SU-DHL-6 (cell line): ENCODE results near the gene TCP11.

Experiments
- H2AFZ ChIP-seq: fragments of 200-600 bp; sonication (generic); 2 replicates; pipeline ENCODE4 v1.6.1; 2014; ENCODE audit warnings: low read depth, mild to moderate bottlenecking, moderate library complexity, mixed read lengths, antibody characterized with exemption, low read length; ENCODE audit not compliant: severe bottlenecking
- H3F3A ChIP-seq: fragments of 200-600 bp; shearing (Covaris generic); 2 replicates; pipeline ENCODE4 v1.6.0; 2016; ENCODE audit warnings: antibody characterized with exemption, mild to moderate bottlenecking; ENCODE audit not compliant: insufficient read depth
- H3K27ac ChIP-seq: fragments of 200-600 bp; sonication (generic); 2 replicates; pipeline ENCODE4 v1.5.1; 2016; ENCODE audit warnings: low read depth, mild to moderate bottlenecking, low read length, moderate library complexity, mixed read lengths
- H3K27me3 ChIP-seq: fragments of 200-600 bp; sonication (generic), shearing (Covaris generic); 2 replicates; pipeline ENCODE4 v1.6.0; 2014; ENCODE audit warnings: mild to moderate bottlenecking, low read length
- H3K36me3 ChIP-seq: fragments of 200-600 bp; sonication (generic); 2 replicates; pipeline ENCODE4 v1.6.1; 2014; ENCODE audit warnings: mild to moderate bottlenecking, low read length, mixed read lengths
- H3K4me2 ChIP-seq: fragments of 300-600, 200-600 bp; shearing (Covaris generic), sonication (generic); 2 replicates; pipeline ENCODE4 v1.6.0; 2014; ENCODE audit warnings: low read length, low read depth, mild to moderate bottlenecking; ENCODE audit not compliant: poor library complexity, severe bottlenecking
- H3K4me3 ChIP-seq: fragments of 200-600 bp; sonication (generic); 2 replicates; pipeline ENCODE4 v1.5.1; 2014; ENCODE audit warnings: antibody characterized with exemption, low read length, mild to moderate bottlenecking, mixed read lengths; ENCODE audit not compliant: insufficient read depth, poor library complexity, severe bottlenecking
- H3K79me2 ChIP-seq: fragments of 200-600 bp; sonication (generic); 2 replicates; pipeline ENCODE4 v1.6.1; 2014; ENCODE audit warnings: mild to moderate bottlenecking, low read length, moderate library complexity; ENCODE audit not compliant: insufficient read depth
- H3K9ac ChIP-seq: fragments of 200-600 bp; sonication (generic); 2 replicates; pipeline ENCODE4 v1.7.0; 2014; ENCODE audit warnings: mild to moderate bottlenecking, low read length
- H3K9me2 ChIP-seq: fragments of 200-600 bp; sonication (generic); replicated peaks from 2 replicates; pipeline ENCODE4 v1.6.1; 2014; ENCODE audit warnings: low read length; ENCODE audit not compliant: insufficient read depth
- H3K9me3 ChIP-seq: fragments of 200-600 bp; sonication (generic); 2 replicates; pipeline ENCODE4 v1.6.1; 2014; ENCODE audit warnings: low read length, mixed read lengths; ENCODE audit not compliant: insufficient read depth
- H4K20me1 ChIP-seq: fragments of 200-600 bp; sonication (generic); 2 replicates; pipeline ENCODE4 v1.6.1; 2014; ENCODE audit warnings: low read depth, mild to moderate bottlenecking, antibody characterized with exemption, low read length, moderate library complexity, mixed read lengths
- EZH2phosphoT487 ChIP-seq: fragments of 200-600 bp; sonication (generic), shearing (Covaris generic); conservative IDR thresholded peaks from 2 replicates; pipeline ENCODE4 v1.6.1; 2018; ENCODE audit warnings: mild to moderate bottlenecking, antibody characterized with exemption, low read length, moderate library complexity, mixed read lengths
- TF ChIP-seq, protein P1 (sequence below): fragments of 200-600 bp; sonication (generic); IDR thresholded peaks from one replicate; pipeline ENCODE4 v1.5.1; 2017; ENCODE audit warnings: antibody characterized with exemption, mild to moderate bottlenecking, low read length, moderate library complexity; ENCODE audit not compliant: insufficient read depth, poor library complexity, severe bottlenecking

Gene TCP11

DNA sequence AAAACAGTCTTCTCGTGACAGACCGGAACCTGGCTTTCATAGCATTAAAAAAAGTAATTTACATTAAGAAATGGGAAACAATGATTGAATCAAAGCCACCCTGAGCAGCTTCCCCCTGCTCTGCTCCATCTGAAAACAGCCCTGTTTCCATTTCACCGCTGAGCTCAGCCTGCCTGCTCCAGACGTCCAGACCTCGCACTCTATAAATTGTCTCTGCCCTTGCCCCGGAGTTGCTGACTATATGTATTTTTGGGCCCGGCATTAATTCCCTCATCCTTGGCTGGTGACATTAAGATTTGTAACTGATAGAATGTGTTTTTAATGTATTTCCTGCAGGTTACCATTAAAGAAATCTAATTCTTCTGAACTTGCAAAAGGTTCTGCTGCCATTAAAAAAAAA lies 22.7 kb upstream of the TCP11 start:
- H3K4me2 ChIP-seq: no peak overlapping the region
- H3K9ac ChIP-seq: no peak overlapping the region
- TF ChIP-seq, protein P1, sequence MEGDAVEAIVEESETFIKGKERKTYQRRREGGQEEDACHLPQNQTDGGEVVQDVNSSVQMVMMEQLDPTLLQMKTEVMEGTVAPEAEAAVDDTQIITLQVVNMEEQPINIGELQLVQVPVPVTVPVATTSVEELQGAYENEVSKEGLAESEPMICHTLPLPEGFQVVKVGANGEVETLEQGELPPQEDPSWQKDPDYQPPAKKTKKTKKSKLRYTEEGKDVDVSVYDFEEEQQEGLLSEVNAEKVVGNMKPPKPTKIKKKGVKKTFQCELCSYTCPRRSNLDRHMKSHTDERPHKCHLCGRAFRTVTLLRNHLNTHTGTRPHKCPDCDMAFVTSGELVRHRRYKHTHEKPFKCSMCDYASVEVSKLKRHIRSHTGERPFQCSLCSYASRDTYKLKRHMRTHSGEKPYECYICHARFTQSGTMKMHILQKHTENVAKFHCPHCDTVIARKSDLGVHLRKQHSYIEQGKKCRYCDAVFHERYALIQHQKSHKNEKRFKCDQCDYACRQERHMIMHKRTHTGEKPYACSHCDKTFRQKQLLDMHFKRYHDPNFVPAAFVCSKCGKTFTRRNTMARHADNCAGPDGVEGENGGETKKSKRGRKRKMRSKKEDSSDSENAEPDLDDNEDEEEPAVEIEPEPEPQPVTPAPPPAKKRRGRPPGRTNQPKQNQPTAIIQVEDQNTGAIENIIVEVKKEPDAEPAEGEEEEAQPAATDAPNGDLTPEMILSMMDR: no peak
- no peak for TF ChIP-seq EZH2phosphoT487
- no peak overlapping the region for H3K27ac ChIP-seq
- no peaks in the 10 kb centered on the region for H3F3A ChIP-seq
- no peak overlapping the region for H3K4me3 ChIP-seq
- H3K79me2 ChIP-seq: no peaks in the 10 kb centered on the region
- no peaks in the 10 kb centered on the region for H3K36me3 ChIP-seq
- no peaks in the 10 kb centered on the region for H4K20me1 ChIP-seq
- no peaks in the 10 kb centered on the region for H3K27me3 ChIP-seq
- H2AFZ ChIP-seq: no peak overlapping the region
- H3K9me2 ChIP-seq: no peaks in the 10 kb centered on the region
- H3K9me3 ChIP-seq: no peaks in the 10 kb centered on the region

DNA sequence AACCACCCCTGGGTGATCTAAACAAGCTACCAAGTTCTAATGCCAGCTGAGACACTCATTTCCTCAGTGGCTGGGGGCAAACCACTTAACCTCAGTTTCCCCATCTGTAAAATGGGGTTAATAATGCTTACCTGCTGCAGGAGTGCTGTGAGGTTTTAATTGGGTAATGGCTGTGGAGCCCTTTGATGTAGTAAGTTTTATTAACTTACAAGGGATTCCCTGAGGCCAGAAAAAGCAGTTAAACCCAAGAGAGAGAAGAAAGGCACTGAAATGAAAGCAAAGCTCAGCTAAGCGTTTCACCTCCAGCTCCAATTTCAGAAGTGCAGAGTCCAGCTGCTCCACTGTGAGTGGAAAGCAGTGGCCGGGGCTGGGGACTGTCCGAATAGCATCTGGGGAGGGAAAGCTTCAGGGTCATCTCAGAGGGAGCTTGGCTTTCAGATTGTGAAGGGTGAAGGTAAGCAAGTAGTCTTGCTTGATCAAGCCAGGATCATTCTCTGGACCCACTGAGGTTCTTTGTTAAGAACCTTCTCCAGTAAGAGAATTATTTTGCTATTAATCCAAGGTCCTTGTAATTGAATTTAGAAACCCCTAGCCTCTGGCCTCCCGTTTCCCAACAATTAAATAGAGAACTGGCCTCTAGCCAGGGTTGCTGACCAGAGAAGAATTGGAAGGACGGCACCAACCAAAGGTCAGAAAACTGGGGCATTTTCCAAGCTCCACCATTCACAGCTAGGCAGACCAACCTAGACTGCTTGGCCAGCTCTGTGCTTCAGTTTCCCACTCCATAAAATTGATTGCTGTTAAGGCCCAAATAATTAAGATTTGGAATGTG lies 20.9 kb upstream of the TCP11 start:
- Histone ChIP-seq H3K79me2 (no peaks in the 10 kb centered on the region), H3K27ac (no peak overlapping the region), H2AFZ (no peak overlapping the region), H3K9me2 (no peaks in the 10 kb centered on the region), H3K36me3 (no peaks in the 10 kb centered on the region), H3K4me3 (no peak overlapping the region), H3K27me3 (no peaks in the 10 kb centered on the region), H3K9me3 (no peaks in the 10 kb centered on the region), H4K20me1 (no peaks in the 10 kb centered on the region), H3K4me2 (no peak overlapping the region), H3K9ac (no peak overlapping the region), H3F3A (no peaks in the 10 kb centered on the region)
- TF ChIP-seq EZH2phosphoT487: no peak
- TF ChIP-seq, protein P1: no peak

DNA sequence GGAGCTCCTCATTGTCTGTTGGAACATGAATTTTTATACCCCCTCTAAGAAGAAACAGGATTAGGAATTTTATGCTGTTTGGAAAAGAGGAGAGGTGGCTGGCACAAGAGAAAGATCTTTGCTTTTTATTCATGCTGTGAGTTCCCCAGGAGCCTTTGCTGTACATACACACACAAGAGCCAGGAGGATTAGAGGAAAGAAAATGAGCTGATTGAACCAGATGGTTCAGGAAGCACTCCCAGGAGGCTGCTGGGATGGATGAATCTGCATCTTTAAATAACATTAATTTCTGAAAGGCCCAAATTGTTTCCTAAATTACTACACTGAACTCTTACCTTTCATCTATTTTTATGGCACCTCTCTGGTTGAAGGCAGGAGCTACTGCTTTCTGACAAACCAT lies 20.1 kb upstream of the TCP11 start:
- Histone ChIP-seq H3K4me2 (no peak overlapping the region), H4K20me1 (no peaks in the 10 kb centered on the region), H3K79me2 (no peaks in the 10 kb centered on the region), H3K27me3 (no peaks in the 10 kb centered on the region), H3K27ac (no peak overlapping the region), H3F3A (no peaks in the 10 kb centered on the region), H2AFZ (no peak overlapping the region), H3K9me2 (no peaks in the 10 kb centered on the region), H3K9me3 (no peaks in the 10 kb centered on the region), H3K36me3 (no peaks in the 10 kb centered on the region), H3K9ac (no peak overlapping the region), H3K4me3 (no peak overlapping the region)
- TF ChIP-seq EZH2phosphoT487: no peak
- TF ChIP-seq, protein P1: no peak
